ENCODE results near the gene DPYSL5.

DNA sequence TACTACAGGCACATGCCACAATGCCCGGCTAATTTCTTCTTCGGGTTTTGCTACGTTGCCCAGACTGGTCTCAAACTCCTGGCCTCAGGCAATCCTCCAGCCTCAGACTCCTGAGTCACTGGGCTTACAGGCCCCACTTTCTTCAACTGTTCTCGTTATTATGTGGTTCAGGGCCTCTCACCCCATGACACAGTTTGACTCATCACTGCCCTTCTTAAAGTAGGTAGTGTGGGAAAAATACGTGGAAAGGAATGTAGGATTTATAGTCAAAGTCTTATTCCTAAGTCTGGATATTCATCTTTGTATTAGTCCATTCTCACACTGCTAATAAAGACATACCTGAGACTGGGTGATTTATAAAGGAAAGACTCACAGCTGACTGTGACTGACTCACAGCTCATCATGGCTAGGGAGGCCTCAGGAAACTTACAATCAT is 42.7 kb upstream of the DPYSL5 start:
- TF ChIP-seq, protein P1, sequence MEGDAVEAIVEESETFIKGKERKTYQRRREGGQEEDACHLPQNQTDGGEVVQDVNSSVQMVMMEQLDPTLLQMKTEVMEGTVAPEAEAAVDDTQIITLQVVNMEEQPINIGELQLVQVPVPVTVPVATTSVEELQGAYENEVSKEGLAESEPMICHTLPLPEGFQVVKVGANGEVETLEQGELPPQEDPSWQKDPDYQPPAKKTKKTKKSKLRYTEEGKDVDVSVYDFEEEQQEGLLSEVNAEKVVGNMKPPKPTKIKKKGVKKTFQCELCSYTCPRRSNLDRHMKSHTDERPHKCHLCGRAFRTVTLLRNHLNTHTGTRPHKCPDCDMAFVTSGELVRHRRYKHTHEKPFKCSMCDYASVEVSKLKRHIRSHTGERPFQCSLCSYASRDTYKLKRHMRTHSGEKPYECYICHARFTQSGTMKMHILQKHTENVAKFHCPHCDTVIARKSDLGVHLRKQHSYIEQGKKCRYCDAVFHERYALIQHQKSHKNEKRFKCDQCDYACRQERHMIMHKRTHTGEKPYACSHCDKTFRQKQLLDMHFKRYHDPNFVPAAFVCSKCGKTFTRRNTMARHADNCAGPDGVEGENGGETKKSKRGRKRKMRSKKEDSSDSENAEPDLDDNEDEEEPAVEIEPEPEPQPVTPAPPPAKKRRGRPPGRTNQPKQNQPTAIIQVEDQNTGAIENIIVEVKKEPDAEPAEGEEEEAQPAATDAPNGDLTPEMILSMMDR (IDR thresholded peaks at IDR 0.05; ENCODE audit: borderline replicate concordance, extremely low read depth, low read length, poor library complexity, severe bottlenecking), result no peak
- no peak for TF ChIP-seq EZH2 (IDR thresholded peaks at IDR 0.05; ENCODE audit: borderline replicate concordance, low read depth, low read length, severe bottlenecking)

Data from DND-41 (cell line).